Astrocyte of the cerebellum (primary cell): ENCODE measurements around the gene C17orf107.

Source experiments
- DNase-seq: peaks from one replicate; pipeline ENCODE4 v3.0.0-alpha.2; 2011; ENCODE audit warnings: low read depth
- H3K4me3 ChIP-seq: 2 replicates; pipeline ENCODE4 v1.5.1; 2011; ENCODE audit warnings: mild to moderate bottlenecking, low read depth, low read length, moderate library complexity
- CTCF ChIP-seq: IDR thresholded peaks from 2 replicates; pipeline ENCODE4 v1.5.1; 2012; ENCODE audit warnings: low read length, low read depth, moderate library complexity, mild to moderate bottlenecking; ENCODE audit errors: missing control alignments
- in situ Hi-C: cut with HindIII; loops from 2 replicates; pipeline ENCODE4 v1.10.0; 2017; ENCODE audit warnings: low sequenced_read_pairs

Gene C17orf107

GRCh38 chr17:4899341-4900230 lies at the start of gene C17orf107:
Gene C17orf107 (plus strand): TSS chr17:4899536. CDS start chr17:4899763, 227 bp downstream.
- no peak for TF ChIP-seq CTCF
- in situ Hi-C loops = no loop called here
- H3K4me3 ChIP-seq = peak within 1 kb of the TSS; percentile 34
- peak; percentile 23 for DNase-seq

GRCh38 chr17:4850246-4850645 lies 49.1 kb upstream of the C17orf107 start:
- no peak for DNase-seq
- no peak for TF ChIP-seq CTCF
- in situ Hi-C loops = loop anchor here (5.0 kb wide), 1 partner anchor 123 kb away; no protein-coding TSS in a partner anchor
- H3K4me3 ChIP-seq = no peak overlapping the region

GRCh38 chr17:4851084-4851483 lies 48.3 kb upstream of the C17orf107 start:
- in situ Hi-C loops = loop anchor here (5.0 kb wide), 1 partner anchor 124 kb away; no protein-coding TSS in a partner anchor
- no peak overlapping the region for H3K4me3 ChIP-seq
- DNase-seq = no peak
- TF ChIP-seq CTCF = no peak

- in situ Hi-C loops = loop anchor here (5.0 kb wide), 1 partner anchor 125 kb away; no protein-coding TSS in a partner anchor
- DNase-seq = peak; percentile 23
- H3K4me3 ChIP-seq = no peak overlapping the region
- TF ChIP-seq CTCF = no peak
These were observed 46.6 kb upstream of the C17orf107 start for GRCh38 chr17:4852567-4853207.

DNA sequence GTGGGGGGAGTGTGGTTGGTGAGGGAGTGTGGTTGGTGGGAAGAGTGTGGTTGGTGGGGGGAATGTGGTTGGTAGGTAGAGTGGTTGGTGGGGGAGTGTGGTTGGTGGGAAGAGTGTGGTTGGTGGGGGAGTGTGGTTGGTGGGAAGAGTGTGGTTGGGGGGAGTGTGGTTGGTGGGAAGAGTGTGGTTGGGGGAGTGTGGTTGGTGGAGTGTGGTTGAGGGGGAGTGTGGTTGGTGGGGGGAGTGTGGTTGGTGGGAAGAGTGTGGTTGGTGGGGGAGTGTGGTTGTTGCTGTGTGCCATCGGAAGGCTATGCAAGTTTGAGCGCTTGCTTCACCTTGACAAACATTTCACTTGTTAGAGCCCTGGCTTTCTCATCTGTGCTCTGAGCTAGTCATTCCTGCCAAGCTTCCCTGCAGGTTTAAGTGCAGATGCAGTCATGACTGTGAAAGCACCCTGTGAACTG lies 46.1 kb upstream of the C17orf107 start:
- TF ChIP-seq CTCF = no peak
- in situ Hi-C loops = loop anchor here (5.0 kb wide), 1 partner anchor 126 kb away; no protein-coding TSS in a partner anchor
- no peak for DNase-seq
- H3K4me3 ChIP-seq = no peak overlapping the region

GRCh38 chr17:4854111-4854681 lies 45.1 kb upstream of the C17orf107 start:
- TF ChIP-seq CTCF = no peak
- H3K4me3 ChIP-seq = no peak overlapping the region
- DNase-seq = no peak
- in situ Hi-C loops = loop anchor here (5.0 kb wide), 1 partner anchor 127 kb away; no protein-coding TSS in a partner anchor
